Activated CD8-positive, alpha-beta T cell treated with anti-CD3 and anti-CD28 coated beads for 36 hours (primary cell): ENCODE results near the gene KRTAP10-6. TPM values are rescaled to one million over a fixed set of nuclear protein-coding genes. Genes with fewer than 3 reads are reported as not detected.
"Not testable (repeated sequence)": the region's sequence is repeated elsewhere in the genome, so short reads cannot be mapped to it uniquely, and the experiment has no call there.

Source experiments
- ATAC-seq: fragments of 200-7000 bp; cut with Tn5 transposase; one replicate; pipeline ENCODE4 v1.10.0; 2021; ENCODE audit warnings: mild to moderate bottlenecking, moderate library complexity
- CTCF ChIA-PET: fragments of 350-600 bp; sonication (Branson Sonifier 250); formaldehyde crosslinking; loops from one replicate; lab custom pipeline; 2021; ENCODE audit warnings: antibody characterized with exemption; lab: Charles Lee
- POLR2A ChIA-PET: fragments of 350-600 bp; sonication (Branson Sonifier 250); formaldehyde crosslinking; loops from one replicate; lab custom pipeline; 2021; ENCODE audit warnings: antibody characterized with exemption; lab: Charles Lee
- DNase-seq: peaks from one replicate; pipeline ENCODE4 v3.0.0-alpha.2; 2020
- H3K27ac Mint-ChIP-seq: one replicate; pipeline ENCODE4 v1.8.0; 2021; ENCODE audit warnings: mild to moderate bottlenecking, mixed read lengths
- H3K27me3 Mint-ChIP-seq: one replicate; pipeline ENCODE4 v1.8.0; 2021; ENCODE audit warnings: mixed read lengths
- H3K36me3 Mint-ChIP-seq: one replicate; pipeline ENCODE4 v1.8.0; 2021; ENCODE audit warnings: low read depth, mixed read lengths
- H3K4me1 Mint-ChIP-seq: one replicate; pipeline ENCODE4 v1.8.0; 2021; ENCODE audit warnings: low read depth, mixed read lengths
- H3K4me3 Mint-ChIP-seq: one replicate; pipeline ENCODE4 v1.8.0; 2021; ENCODE audit warnings: mild to moderate bottlenecking, moderate library complexity, mixed read lengths
- H3K9me3 Mint-ChIP-seq: one replicate; pipeline ENCODE4 v1.8.0; 2021; ENCODE audit warnings: mixed read lengths
- intact Hi-C: fragments of 100-400 bp; cut with micrococcal nuclease; formaldehyde crosslinking; loops from one replicate; pipeline ENCODE4 v1.10.0; 2022
- total RNA-seq, 2 experiments: library from RNA; stranded (reverse); gene quantifications; one replicate each; pipeline ENCODE4 v1.2.3, GENCODE V29; 2021
- TF ChIP-seq, protein P1 (sequence below): fragments of 200-600 bp; IDR thresholded peaks from one replicate; pipeline ENCODE4 v1.8.0; 2022; ENCODE audit warnings: antibody characterized with exemption, mild to moderate bottlenecking

KRTAP10-6 gene
- total RNA-seq, 2 experiments from 2014 or later: not detected

- ATAC-seq (no peak), DNase-seq (no peak)
- Mint-ChIP-seq H3K27ac (no peak overlapping the region), H3K9me3 (peaks cover 5% of the 10 kb centered on the region), H3K36me3 (no peaks in the 10 kb centered on the region), H3K27me3 (no peaks in the 10 kb centered on the region), H3K4me1 (peaks cover 14% of the 10 kb centered on the region), H3K4me3 (no peak overlapping the region)
- TF ChIP-seq, protein P1, sequence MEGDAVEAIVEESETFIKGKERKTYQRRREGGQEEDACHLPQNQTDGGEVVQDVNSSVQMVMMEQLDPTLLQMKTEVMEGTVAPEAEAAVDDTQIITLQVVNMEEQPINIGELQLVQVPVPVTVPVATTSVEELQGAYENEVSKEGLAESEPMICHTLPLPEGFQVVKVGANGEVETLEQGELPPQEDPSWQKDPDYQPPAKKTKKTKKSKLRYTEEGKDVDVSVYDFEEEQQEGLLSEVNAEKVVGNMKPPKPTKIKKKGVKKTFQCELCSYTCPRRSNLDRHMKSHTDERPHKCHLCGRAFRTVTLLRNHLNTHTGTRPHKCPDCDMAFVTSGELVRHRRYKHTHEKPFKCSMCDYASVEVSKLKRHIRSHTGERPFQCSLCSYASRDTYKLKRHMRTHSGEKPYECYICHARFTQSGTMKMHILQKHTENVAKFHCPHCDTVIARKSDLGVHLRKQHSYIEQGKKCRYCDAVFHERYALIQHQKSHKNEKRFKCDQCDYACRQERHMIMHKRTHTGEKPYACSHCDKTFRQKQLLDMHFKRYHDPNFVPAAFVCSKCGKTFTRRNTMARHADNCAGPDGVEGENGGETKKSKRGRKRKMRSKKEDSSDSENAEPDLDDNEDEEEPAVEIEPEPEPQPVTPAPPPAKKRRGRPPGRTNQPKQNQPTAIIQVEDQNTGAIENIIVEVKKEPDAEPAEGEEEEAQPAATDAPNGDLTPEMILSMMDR: no peak
- ChIA-PET POLR2A (interaction anchor here (1.0 kb wide), 1 partner anchor 14 kb away, joined by 4 read pairs; no protein-coding TSS in a partner anchor), CTCF (no interaction called here)
- intact Hi-C loops: no loop called here
Measured at GRCh38 chr21:44567481-44568171, 24.7 kb downstream of the KRTAP10-6 start.

DNA sequence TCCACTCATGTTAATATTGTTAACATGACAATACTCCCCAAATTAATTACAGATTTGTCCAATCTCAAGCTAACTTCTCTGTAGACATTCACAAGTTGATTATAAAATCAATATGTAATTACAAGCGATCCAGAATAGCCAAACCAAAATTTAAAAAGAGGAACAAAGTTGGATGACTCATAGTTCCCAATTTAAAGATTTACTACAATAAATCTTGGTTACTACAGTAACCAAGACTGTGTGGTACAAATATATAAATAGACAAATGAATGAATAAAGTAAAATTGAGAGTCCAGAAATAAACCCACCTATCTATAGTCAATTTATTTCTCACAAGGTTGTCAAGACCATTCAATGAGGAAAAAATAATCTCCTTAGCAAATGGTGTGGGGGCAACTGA is 25.9 kb downstream of the KRTAP10-6 start:
- ChIA-PET CTCF (no interaction called here), POLR2A (no interaction called here)
- Mint-ChIP-seq H3K4me1 (peaks cover 14% of the 10 kb centered on the region), H3K27ac (no peak overlapping the region), H3K9me3 (peaks cover 16% of the 10 kb centered on the region), H3K27me3 (no peaks in the 10 kb centered on the region), H3K4me3 (no peak overlapping the region), H3K36me3 (no peaks in the 10 kb centered on the region)
- intact Hi-C loops: no loop called here
- TF ChIP-seq, protein P1: no peak
- DNase-seq: no peak
- no peak for ATAC-seq

DNA sequence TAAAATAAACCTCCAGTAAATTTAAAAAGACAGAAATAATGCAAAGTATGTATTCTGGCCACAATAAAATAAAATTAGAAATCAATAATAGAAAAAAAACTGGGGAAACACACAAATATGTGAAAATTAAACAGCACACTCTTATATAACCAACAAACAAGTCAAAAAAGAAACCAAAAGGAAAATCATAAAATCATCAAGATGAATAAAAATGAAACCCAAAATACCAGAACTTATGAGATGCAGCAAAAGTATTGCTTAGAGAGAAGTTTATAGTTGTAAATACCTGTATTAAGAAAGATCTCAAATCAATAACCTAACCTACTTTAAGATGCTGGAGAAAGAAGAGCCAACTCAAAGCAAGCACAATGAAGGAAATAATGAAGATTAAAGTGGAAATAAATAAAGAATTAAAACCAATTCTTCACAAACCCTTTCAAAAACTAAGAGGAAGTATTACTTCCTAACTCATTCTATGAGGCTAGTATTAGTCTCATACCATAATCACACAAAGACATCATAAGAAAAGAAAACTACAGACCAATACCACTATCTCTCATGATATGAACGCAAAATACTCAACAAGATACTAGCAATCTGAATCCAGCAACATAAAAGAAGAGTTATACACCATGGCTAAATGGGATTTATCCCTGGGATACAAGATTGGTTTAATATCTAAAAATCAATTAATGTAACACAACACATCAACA is 27.3 kb downstream of the KRTAP10-6 start:
- Mint-ChIP-seq H3K36me3 (no peaks in the 10 kb centered on the region), H3K4me3 (no peak overlapping the region), H3K27me3 (no peaks in the 10 kb centered on the region), H3K27ac (peak overlapping the region; percentile 66), H3K4me1 (peaks cover 14% of the 10 kb centered on the region), H3K9me3 (peaks cover 23% of the 10 kb centered on the region)
- DNase-seq: no peak
- POLR2A ChIA-PET: no interaction called here
- CTCF ChIA-PET: interaction anchor here (0.7 kb wide), 1 partner anchor 55 kb away, joined by 3 read pairs; no protein-coding TSS in a partner anchor
- intact Hi-C loops: no loop called here
- TF ChIP-seq, protein P1: no peak
- ATAC-seq: peak; percentile 30

DNA sequence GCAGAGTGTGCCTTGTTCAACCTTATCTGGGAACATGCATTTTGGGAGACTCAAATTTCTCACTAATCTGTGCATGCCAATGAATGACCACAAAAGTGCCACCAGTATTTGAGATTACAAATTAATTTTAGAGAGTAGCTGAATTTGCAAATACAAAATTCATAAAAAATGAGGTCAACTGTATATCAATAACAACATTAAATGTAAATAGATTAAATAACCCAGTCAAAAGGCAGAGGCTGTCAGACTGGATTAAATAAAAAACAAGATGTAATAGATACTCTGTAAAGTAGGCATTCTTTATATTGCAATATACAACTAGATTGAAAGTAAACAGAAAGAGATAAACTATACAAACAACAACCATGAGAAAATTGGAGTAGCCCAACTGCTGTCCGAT is 28.2 kb downstream of the KRTAP10-6 start:
- peaks cover 14% of the 10 kb centered on the region for H3K4me1 Mint-ChIP-seq
- ATAC-seq (no peak), DNase-seq (no peak)
- H3K36me3 Mint-ChIP-seq: no peaks in the 10 kb centered on the region
- TF ChIP-seq, protein P1: no peak
- ChIA-PET CTCF (no interaction called here), POLR2A (no interaction called here)
- intact Hi-C loops: no loop called here
- no peaks in the 10 kb centered on the region for H3K27me3 Mint-ChIP-seq
- no peak overlapping the region for H3K27ac Mint-ChIP-seq
- peaks cover 23% of the 10 kb centered on the region for H3K9me3 Mint-ChIP-seq
- no peak overlapping the region for H3K4me3 Mint-ChIP-seq

- no peak for ATAC-seq
- Mint-ChIP-seq H3K27me3 (no peaks in the 10 kb centered on the region), H3K4me1 (no peaks in the 10 kb centered on the region), H3K9me3 (peaks cover 23% of the 10 kb centered on the region), H3K36me3 (no peaks in the 10 kb centered on the region), H3K27ac (no peak within 1 kb of the TSS), H3K4me3 (no peak within 1 kb of the TSS)
- intact Hi-C loops: no loop called here
- ChIA-PET CTCF (no interaction called here), POLR2A (no interaction called here)
- TF ChIP-seq, protein P1: no peak
- DNase-seq: no peak
Measured at GRCh38 chr21:44558695-44559094, 33.6 kb downstream of the KRTAP10-6 start, which contains the start of gene KRTAP10-3. Gene KRTAP10-3, minus strand, starts transcription at chr21:44558795. Its CDS starts 80 bp downstream, at chr21:44558715.

DNA sequence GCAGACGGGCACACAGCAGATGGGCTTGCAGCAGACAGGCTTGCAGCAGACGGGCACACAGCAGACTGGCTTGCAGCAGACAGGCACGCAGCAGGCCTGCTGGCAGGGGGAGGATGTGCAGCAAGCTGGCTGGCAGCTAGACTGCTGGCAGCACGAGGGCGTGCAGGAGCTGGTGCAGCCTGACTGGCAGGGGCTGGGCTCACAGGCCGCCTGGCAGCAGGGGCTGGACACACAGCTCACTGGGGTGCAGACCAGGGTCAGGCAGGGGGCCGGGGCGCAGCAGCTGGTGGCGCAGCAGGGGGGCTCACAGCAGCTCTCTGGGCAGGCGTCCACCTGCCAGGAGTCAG is 34.0 kb downstream of the KRTAP10-6 start:
- H3K36me3 Mint-ChIP-seq, DNase-seq, H3K27me3 Mint-ChIP-seq, H3K27ac Mint-ChIP-seq, ATAC-seq, POLR2A ChIA-PET, CTCF ChIA-PET, H3K4me3 Mint-ChIP-seq, H3K4me1 Mint-ChIP-seq, intact Hi-C loops: not testable (repeated sequence)
- H3K9me3 Mint-ChIP-seq: peaks cover 25% of the 10 kb centered on the region
